GM12801 (cell line): ENCODE measurements around the gene ZBTB48.

ENCODE experiments used
- CTCF ChIP-seq: IDR thresholded peaks from one replicate; pipeline ENCODE4 v1.5.1; 2011; ENCODE audit warnings: control low read depth; ENCODE audit not compliant: insufficient read length; ENCODE audit errors: extremely low read depth

ZBTB48 gene

DNA sequence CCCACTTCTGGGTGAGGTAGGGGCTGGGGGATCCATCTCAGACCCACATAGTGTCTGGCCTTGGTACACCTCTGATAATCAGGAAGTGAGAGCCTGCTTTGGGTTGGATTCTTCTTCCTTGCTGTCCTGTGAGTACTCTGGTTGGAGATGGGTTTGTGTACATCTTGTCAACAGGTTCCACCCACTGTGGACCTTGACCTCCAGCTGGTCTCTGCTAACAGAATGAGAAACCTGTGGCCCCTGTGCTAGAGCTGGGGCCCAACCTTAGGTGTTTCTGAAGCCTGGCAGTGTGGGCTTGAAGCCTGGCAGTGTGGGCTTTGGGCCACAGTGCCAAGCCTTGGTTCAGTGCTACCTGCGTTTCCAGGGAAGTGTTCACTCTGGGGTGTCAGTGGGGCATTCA, 2.6 kb downstream of the ZBTB48 start:
- no peak for TF ChIP-seq CTCF

GRCh38 chr1:6584126-6585080, 4.6 kb downstream of the ZBTB48 start:
- no peak for TF ChIP-seq CTCF

DNA sequence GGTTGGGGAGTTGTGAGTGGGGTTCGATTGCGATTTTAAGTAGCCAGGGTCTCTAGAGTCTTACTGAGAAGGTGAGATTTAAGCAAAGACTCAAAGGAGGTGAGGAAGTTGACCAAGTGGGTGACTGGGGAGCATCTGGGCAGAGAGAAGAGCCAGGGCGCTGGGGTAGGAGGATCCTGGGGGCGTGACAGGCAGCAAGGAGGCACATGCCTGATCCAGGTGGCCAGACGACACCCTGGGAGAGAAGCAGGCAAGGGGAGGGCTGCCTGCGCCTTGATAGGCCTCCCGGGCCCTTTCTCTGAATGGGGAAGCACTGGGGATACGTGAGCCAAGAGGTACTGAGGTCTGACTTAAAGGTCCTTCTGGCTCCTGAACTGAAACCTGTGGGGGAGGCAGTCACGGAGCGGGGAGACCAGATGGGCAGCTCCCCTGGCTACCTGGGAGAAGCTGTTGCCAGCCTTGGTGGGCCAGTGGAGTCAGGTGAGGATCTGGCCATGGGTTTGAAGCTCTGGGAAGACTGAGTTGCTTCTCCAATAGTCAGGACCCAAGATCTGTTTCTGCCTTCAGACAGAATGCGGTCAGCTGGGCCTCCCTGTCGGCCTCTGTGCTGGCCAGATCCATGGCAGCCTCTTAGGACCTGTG, 5.4 kb downstream of the ZBTB48 start:
- no peak for TF ChIP-seq CTCF

DNA sequence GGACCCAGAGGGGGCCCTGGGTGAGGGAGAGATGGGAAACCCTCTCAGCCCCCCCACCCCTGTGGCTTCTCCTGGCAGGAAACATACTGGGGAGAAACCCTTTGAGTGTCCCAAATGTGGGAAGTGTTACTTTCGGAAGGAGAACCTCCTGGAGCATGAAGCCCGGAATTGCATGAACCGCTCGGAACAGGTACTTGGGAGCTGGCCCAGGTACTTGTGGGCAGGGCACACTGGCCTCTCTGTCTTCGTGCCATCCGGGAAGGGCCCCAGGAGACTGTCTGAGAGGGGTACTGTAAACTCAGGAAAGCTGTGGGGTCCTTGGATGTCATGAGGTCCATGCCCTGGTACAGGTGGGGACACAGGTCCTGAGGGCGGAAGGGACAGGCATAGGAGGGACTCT, 6.0 kb downstream of the ZBTB48 start:
- TF ChIP-seq CTCF: no peak

GRCh38 chr1:6586404-6586816, 6.6 kb downstream of the ZBTB48 start:
- no peak for TF ChIP-seq CTCF

DNA sequence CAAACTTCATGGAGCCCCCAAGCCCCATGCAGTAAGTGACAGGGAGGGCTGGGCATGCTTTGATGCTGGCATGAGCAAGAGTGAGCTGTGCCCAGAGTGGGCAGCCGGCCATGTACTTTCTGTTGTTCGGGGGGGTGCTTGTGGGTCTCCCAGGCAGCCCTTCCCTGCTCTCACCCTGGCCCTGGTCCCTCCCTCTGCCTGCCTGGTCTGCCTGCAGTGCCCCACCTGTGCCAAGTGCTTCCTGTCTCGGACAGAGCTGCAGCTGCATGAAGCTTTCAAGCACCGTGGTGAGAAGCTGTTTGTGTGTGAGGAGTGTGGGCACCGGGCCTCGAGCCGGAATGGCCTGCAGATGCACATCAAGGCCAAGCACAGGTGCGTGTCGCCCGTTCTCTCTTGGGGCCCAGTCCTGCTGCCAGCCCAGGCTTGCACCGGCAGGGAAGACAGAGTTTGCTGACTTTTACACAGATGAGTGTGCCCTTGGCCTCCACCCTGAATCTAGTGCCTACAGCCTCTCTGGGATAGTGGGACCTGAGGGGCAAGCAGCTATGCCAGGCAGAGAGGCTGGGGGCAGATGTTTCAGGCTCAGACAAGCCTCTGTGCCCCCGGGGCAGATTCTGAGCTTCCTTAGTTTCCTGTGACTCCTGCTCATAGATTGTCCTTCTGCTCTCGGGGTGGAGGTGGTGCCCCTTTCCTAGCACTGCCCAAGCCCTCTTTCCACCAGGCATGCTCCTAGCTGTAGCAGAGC, 7.6 kb downstream of the ZBTB48 start:
- TF ChIP-seq CTCF: no peak
